HG03571 (cell line): ENCODE results near the gene ZNF540.
"Not testable (repeated sequence)": the region's sequence is repeated elsewhere in the genome, so short reads cannot be mapped to it uniquely, and the experiment has no call there.

Experiments
- ATAC-seq: cut with Tn5 transposase; IDR thresholded peaks from one replicate; pipeline ENCODE4 v1.9.1; 2021; ENCODE audit not compliant: unreplicated experiment

The ZNF540 gene

GRCh38 chr19:37594304-37594981 lies at the start of gene ZNF540, which contains the start of gene ZNF571:
Gene ZNF540 (plus strand): TSS chr19:37594876. CDS start chr19:37598448, 3,572 bp downstream.
Gene ZNF571 (minus strand): TSS chr19:37594792. CDS start chr19:37586676, 8,116 bp downstream.
- ATAC-seq: peak; percentile 96

DNA sequence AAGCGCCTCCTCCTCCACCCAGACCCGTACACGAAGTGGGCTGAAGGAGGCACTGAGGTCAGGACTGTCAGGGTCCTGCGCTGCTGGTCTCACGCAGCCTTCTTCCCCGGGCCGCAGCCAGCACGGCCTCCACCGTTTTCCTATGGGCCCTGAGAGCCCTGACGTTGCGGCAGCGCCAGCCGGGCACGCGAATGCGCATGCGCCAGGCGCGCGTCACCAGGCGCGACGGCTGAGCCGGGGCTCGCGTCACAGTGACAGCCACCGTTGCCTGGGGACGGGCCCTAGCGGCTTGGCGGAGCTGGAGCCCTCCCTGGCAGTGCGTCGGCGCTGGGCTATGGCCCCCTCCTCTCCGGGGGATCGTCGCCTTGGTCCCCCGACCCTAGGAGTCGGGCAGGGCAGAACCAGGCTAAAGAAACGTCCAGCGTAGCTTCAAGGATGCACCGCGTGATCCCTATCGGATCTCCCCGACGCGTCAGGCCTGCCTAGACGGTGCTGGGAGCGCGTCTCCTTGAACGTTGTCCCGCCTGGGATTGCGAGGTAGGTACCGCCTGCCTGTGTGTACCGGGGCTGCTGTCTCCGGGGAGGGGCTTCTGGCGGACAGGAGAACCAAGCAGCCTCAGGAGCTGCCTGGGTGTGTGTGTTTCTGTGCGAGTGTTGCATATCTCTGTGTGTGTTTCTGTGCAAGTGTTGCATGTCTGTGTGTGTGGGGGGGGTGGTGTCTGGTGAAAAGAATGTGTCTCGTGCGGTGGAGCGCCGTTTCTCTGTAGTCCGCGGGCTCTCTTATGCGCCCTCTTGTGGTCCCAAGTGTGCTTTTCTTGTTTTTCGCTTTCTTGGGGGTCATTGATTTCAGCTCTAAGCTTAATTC lies 43.3 kb upstream of the ZNF540 start:
- no peak for ATAC-seq

DNA sequence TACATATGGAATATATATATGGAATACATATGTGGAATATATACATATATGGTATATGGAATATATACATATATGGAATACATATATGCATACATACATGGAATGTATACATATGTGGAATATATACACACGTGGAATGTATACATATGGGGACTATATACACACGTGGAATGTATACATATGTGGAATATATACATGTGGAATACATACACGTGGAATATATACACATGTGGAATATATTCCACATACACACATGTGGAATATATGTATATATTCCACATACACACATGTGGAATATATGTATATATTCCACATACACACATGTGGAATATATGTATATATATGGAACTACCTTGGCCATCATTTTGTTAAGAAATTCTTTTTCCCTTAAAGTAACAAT lies 31.2 kb upstream of the ZNF540 start:
- no peak for ATAC-seq

DNA sequence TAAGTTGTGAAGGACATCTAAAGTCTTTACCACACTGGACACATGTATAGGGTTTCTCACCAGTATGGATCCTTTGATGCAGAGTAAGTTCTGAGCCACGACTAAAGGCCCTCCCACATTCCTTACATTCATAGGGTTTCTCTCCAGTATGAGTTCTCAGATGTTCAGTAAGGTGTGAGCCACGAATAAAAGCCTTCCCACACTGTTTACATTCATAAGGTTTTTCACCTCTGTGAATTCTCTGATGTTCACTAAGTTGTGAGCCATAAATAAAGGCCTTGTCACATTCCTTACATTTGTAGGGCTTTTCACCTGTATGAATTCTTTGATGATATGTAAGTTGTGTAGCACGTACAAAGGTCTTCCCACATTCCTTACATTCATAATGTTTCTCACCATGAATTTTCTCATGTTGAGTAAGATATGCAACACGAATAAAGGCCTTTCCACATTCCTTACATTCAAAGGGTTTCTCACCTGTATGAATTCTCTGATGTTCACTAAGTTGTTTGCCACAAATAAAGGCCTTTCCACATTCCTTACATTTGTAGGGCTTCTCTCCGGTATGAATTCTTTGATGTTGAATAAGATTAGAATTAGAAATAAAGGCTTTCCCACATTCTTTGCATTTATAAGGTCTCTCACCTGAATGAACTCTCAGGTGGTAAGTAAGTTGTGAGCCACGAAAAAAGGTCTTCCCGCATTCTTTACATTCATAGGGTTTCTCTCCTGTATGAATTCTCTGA lies 29.9 kb upstream of the ZNF540 start:
- no peak for ATAC-seq

DNA sequence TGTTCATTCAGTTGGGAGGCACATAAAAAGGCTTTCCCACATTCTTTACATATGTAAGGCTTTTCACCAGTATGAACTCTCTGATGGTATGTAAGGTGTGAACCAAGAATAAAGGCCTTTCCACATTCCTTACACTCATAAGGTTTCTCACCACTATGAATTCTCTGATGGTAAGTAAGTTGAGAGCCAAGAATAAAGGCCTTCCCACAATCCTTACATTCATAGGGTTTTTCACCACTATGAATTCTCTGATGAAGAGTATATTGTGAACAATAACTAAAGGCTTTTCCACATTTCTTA lies 29.4 kb upstream of the ZNF540 start:
- ATAC-seq: no peak

DNA sequence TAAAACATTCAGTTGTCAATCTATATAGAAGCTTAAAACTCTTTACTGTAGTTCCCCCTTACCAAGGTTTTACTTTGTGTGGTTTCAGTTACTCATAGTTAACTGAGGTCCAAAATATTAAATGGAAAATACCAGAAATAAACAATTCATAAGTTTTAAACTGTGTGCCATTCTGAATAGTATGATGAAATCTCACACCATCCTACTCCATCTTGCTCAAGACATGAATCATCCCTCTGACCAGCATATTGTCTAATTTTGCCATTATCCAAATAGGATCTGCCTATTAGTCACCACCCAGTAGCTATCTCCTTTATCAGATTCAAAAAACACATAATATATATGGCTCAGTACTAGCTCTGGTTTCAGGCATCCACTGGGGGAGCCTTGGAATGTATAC lies 22.5 kb upstream of the ZNF540 start:
- ATAC-seq: no peak

GRCh38 chr19:37583340-37583739 lies 11.3 kb upstream of the ZNF540 start:
- no peak for ATAC-seq

GRCh38 chr19:37593996-37594303 lies 726 bp upstream of the ZNF540 start:
- ATAC-seq: peak; percentile 21

- ATAC-seq: peak; percentile 30
Observed at GRCh38 chr19:37594982-37595382, 306 bp downstream of the ZNF540 start.

DNA sequence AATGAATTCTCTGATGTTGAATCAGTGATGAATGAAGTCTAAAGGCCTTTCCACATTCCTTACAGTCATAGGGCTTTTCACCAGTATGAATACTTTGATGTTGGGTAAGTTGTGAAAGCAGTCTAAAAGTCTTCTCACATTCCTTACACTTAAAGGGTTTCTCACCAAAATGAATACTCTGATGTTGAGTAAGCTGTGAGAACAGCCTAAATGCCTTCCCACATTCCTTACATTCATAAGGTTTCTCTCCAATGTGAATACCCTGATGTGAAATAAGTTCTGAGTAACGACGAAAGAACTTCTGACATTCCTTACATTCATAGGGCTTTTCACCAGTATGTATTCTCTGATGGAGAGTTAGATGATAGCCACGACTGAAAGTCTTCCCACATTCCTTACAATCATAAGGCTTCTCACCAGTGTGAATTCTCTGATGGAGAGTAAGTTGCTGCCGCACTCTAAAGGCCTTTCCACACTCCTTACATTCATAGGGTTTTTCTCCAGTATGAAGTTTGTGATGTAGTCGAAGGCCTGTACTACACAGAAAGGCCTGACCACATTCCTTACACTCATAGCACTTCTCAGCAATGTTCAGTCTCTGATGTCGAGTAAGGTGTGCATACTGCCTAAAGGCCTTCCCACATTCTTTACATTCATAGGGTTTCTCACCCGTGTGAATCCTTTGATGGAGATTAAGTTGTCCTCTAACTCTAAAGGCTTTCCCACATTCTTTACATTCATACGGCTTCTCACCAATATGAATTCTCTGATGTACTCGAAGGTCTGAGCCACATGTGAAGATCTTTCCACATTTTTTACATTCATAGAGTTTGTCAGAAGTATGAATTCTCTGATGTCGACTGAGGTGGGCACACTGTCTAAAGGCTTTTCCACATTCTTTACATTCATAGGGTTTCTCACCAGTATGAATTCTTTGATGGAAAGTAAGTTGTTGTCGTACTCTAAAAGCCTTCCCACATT lies 40.7 kb downstream of the ZNF540 start:
- ATAC-seq: no peak

DNA sequence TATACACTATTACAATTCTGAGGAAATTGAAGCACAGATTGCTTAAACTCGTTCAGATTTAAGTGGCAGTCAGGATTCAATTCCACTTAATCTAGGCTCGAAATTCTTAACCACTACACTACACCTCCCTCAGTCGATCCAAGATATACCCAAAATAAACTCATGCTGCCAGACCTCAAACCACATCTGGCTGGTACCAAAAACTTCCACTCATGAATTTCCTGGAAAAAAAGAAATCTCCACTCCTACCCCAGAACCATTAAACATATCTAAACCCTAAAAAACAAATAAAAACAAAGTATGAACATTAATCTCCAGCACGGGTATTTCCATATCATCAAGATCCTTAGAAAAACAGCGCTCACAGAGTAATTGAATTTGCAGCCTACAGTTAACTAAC lies 59.4 kb downstream of the ZNF540 start:
- ATAC-seq: no peak

DNA sequence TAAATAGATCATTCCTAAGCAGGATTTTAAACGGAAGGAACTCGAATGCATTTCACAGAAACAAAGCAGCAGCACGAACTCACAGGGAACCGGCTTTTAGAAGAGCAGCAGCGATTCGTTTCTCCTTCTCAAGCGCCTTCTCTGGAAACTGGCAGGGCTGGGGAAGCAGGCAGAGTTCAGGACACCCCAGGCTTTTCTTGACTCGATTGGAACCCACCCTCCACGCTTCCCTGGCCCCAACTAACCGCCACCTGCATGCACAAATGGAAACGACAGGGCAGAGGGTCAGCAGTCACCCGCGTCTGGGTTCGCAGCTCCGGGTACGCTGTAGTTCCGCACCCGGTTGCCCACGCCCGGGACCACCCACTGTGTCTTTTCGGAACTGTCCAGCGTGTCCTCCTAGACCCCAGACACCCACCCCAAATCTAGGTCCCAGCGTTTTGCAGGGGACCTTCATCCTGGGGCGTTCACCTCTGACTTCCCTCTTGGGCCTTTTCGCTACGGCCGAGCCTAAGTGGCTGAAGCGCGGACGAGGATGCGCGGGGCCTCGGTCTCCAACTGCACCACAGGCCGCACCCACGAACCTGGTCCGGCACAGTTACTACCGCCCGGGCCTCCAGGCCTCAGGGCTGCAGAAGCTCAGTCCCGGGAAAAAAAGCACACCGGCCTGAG lies 60.1 kb downstream of the ZNF540 start:
- peak; percentile 25 for ATAC-seq

DNA sequence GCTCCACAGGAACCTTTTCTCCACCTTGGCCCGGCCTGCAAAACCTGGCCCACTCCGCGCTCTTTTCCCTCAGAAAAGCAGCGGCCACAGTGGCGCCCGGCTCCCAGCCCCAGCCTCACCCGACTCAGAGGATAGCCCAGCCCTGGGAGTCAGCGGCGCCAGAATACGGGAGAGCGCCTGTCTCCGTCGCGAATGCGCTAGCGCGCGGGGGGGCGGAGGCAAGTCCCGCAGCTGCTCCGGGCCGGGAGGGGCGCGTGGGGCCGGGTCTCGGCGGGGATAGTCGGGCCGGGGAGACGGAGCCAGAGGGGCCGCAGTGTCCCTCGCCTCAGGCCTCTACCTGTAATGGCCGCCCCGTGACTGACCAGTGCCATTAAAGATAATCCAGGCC lies 60.6 kb downstream of the ZNF540 start, which contains the start of gene ZFP30:
Gene ZFP30, minus strand, starts transcription at position 165 of the 388 bp plus-strand sequence. CDS start 7,643 bp downstream, outside the sequence.
- ATAC-seq: peak; percentile 43

DNA sequence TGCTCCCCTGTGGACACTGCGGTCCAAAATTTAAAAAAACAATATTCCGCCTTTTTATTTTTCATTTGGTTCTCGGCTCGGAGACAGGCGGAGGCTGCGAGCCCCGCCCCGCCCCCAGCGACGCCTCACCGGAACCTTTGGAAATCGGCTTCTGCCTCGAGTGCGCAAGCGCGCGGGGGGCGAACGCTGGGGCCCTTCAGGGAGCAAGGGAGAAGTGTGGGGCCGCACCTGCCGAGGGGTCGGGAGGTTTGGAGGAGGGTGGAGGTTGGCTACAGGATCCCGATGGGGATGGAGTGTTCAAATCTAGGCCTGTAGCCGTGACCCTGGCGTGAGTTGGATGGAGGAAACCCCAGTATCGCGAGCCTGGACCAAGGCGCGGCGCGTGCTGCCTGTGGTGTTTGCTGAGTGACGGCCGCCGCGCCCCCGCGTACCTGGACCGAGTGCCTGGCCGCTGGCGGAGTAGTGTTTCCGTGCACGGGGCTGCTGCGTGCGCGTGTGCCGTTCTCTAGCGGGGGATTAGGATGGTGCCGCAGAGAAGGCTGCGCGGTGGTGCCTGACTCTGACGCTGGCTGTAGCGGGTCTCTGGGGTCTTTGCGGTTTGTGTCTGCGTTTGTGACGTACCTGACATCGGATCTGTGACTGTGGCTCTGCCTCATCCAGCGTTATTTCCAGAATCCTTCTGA lies 61.2 kb downstream of the ZNF540 start:
- peak; percentile 38 for ATAC-seq

GRCh38 chr19:37657157-37657556 lies 62.5 kb downstream of the ZNF540 start:
- not testable (repeated sequence) for ATAC-seq
